WTC11 (cell line): ENCODE measurements around the gene INF2. TPM values are rescaled to one million over a fixed set of nuclear protein-coding genes. Genes with fewer than 3 reads are reported as not detected.

Experiments used
- ATAC-seq: fragments of 200-7000 bp; cut with Tn5 transposase; 2 replicates; pipeline ENCODE4 v1.10.0; 2021; ENCODE audit warnings: mild to moderate bottlenecking, moderate library complexity
- CTCF ChIA-PET: fragments of 300-600 bp; sonication (Branson Sonifier 250); formaldehyde crosslinking; loops from one replicate; lab custom pipeline; 2021; ENCODE audit warnings: antibody characterized with exemption; lab: Charles Lee
- POLR2A ChIA-PET: fragments of 350-600 bp; sonication (Branson Sonifier 250); formaldehyde crosslinking; loops from one replicate; lab custom pipeline; 2021; ENCODE audit warnings: antibody characterized with exemption; lab: Charles Lee
- DNase-seq: peaks from one replicate; pipeline ENCODE4 v3.0.0; 2021; ENCODE audit warnings: low spot score
- H3K27ac Mint-ChIP-seq: 2 replicates; pipeline ENCODE4 v1.8.0; 2021; ENCODE audit warnings: mixed read lengths
- H3K27me3 Mint-ChIP-seq: 2 replicates; pipeline ENCODE4 v1.8.0; 2021; ENCODE audit warnings: low read depth, mild to moderate bottlenecking, moderate library complexity, mixed read lengths
- H3K36me3 Mint-ChIP-seq: 2 replicates; pipeline ENCODE4 v1.8.0; 2021; ENCODE audit warnings: mixed read lengths
- H3K4me1 Mint-ChIP-seq: 2 replicates; pipeline ENCODE4 v1.8.0; 2022; ENCODE audit warnings: mixed read lengths
- H3K4me3 Mint-ChIP-seq: 2 replicates; pipeline ENCODE4 v1.8.0; 2021; ENCODE audit warnings: mild to moderate bottlenecking, moderate library complexity, mixed read lengths
- H3K9me3 Mint-ChIP-seq: 2 replicates; pipeline ENCODE4 v1.8.0; 2021; ENCODE audit warnings: mixed read lengths
- CBFB ChIP-seq: sonication (generic); formaldehyde crosslinking; IDR thresholded peaks from 2 replicates; pipeline ENCODE4 v1.8.1; 2022; ENCODE audit warnings: mild to moderate bottlenecking, low read depth, missing genetic modification reagents
- CREM ChIP-seq: sonication (generic); formaldehyde crosslinking; IDR thresholded peaks from 2 replicates; pipeline ENCODE4 v1.8.1; 2022; ENCODE audit warnings: mild to moderate bottlenecking, missing genetic modification reagents, moderate library complexity
- ESRRA ChIP-seq: sonication (generic); formaldehyde crosslinking; IDR thresholded peaks from 2 replicates; pipeline ENCODE4 v1.8.1; 2022; ENCODE audit warnings: mild to moderate bottlenecking, missing genetic modification reagents, borderline replicate concordance
- ETV6 ChIP-seq: sonication (generic); formaldehyde crosslinking; IDR thresholded peaks from 2 replicates; pipeline ENCODE4 v1.8.1; 2022; ENCODE audit warnings: mild to moderate bottlenecking, missing genetic modification reagents
- NR1H2 ChIP-seq: sonication (generic); formaldehyde crosslinking; IDR thresholded peaks from 2 replicates; pipeline ENCODE4 v1.9.0; 2021; ENCODE audit warnings: mild to moderate bottlenecking, moderate library complexity, missing genetic modification reagents
- RELA ChIP-seq: sonication (generic); formaldehyde crosslinking; IDR thresholded peaks from 2 replicates; pipeline ENCODE4 v1.8.1; 2022; ENCODE audit warnings: missing genetic modification reagents, mild to moderate bottlenecking, borderline replicate concordance
- SMAD4 ChIP-seq: sonication (generic); formaldehyde crosslinking; IDR thresholded peaks from 2 replicates; pipeline ENCODE4 v1.8.0; 2022; ENCODE audit warnings: mild to moderate bottlenecking, missing genetic modification reagents
- SP1 ChIP-seq: sonication (generic); formaldehyde crosslinking; conservative IDR thresholded peaks from 2 replicates; pipeline ENCODE4 v1.8.1; 2022; ENCODE audit warnings: missing genetic modification reagents
- ZNF423 ChIP-seq: fragments of 250-450 bp; sonication (Bioruptor Pico); IDR thresholded peaks from 2 replicates; pipeline ENCODE4 v2.1.2; 2022; ENCODE audit warnings: mild to moderate bottlenecking, moderate library complexity
- total RNA-seq: library from RNA; stranded (reverse); gene quantifications from 3 replicates; pipeline ENCODE4 v1.2.3, GENCODE V29; 2021
- TF ChIP-seq, protein P1 (sequence below): sonication (generic); formaldehyde crosslinking; IDR thresholded peaks from 2 replicates; pipeline ENCODE4 v1.8.1; 2022; ENCODE audit warnings: missing genetic modification reagents, borderline replicate concordance
- TF ChIP-seq, protein P2 (sequence below): sonication (generic); formaldehyde crosslinking; IDR thresholded peaks from 2 replicates; pipeline ENCODE4 v1.8.0; 2023; ENCODE audit warnings: missing genetic modification reagents, mild to moderate bottlenecking, borderline replicate concordance
- TF ChIP-seq, protein P3 (sequence below): sonication (generic); formaldehyde crosslinking; IDR thresholded peaks from 2 replicates; pipeline ENCODE4 v1.8.1; 2022; ENCODE audit warnings: low read depth, missing genetic modification reagents, borderline replicate concordance
- TF ChIP-seq, protein P4 (sequence below): fragments of 250-450 bp; sonication (Bioruptor Pico); IDR thresholded peaks from 2 replicates; pipeline ENCODE4 v2.1.2; 2022; ENCODE audit warnings: mild to moderate bottlenecking, moderate library complexity
- TF ChIP-seq, protein P5 (sequence below): sonication (generic); formaldehyde crosslinking; IDR thresholded peaks from 2 replicates; pipeline ENCODE4 v1.8.1; 2023; ENCODE audit warnings: mild to moderate bottlenecking, missing genetic modification reagents
- TF ChIP-seq, protein P6 (sequence below): sonication (generic); formaldehyde crosslinking; conservative IDR thresholded peaks from 2 replicates; pipeline ENCODE4 v1.8.1; 2023; ENCODE audit warnings: mild to moderate bottlenecking, low read depth, missing genetic modification reagents, moderate library complexity

Gene INF2
- total RNA-seq, 1 experiment from 2014 or later = 82.4 TPM

DNA sequence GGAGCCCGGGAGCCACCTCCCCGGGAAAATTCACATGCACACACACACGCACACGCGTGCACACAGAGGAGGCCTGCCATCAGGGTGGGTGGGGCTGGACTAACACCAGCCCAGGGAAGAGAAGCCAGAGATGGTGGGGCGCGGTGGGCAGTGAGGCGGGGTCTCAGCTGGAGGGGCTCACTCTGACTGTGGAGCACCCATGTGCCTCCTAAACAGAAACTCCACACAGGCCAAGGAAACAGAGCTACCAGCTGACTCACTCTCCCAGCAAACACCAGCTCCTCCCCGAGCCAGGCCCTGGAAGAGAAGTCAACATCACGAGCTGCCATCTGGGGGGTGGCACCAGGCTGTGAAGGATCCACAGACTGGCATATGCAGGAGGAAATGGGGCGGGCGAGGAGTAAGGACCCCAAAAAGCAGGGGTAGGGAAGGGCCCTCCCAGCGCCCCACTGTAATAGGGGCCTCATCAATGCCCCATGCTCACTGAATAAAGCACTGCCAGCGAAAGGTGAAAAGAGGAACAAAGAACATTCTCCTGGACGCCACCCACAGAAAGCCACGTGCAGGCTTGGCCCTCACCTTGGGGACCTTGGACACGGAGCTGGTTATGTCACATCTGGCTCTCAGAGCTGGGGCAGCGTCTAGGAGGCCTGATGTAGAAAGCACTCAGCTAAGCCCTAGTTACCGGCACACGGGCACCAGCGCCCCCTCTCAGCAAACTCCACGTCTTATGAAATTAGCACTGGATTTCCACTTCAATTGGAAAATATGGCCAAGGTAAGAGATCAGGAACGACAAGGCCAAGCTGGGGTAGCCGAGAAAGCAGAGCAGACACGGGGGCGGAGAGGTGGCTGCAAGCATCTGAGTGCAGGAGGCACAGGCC, 8.4 kb upstream of the INF2 start (continued):
- TF ChIP-seq, protein P1, sequence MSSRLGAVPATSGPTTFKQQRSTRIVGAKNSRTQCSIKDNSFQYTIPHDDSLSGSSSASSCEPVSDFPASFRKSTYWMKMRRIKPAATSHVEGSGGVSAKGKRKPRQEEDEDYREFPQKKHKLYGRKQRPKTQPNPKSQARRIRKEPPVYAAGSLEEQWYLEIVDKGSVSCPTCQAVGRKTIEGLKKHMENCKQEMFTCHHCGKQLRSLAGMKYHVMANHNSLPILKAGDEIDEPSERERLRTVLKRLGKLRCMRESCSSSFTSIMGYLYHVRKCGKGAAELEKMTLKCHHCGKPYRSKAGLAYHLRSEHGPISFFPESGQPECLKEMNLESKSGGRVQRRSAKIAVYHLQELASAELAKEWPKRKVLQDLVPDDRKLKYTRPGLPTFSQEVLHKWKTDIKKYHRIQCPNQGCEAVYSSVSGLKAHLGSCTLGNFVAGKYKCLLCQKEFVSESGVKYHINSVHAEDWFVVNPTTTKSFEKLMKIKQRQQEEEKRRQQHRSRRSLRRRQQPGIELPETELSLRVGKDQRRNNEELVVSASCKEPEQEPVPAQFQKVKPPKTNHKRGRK (CRISPR knock-in tag) = no peak
- TF ChIP-seq SMAD4 (no peak), CBFB (no peak), ETV6 (CRISPR knock-in tag) (no peak), ESRRA (no peak), CREM (no peak), NR1H2 (CRISPR knock-in tag) (no peak)
- TF ChIP-seq, protein P2, sequence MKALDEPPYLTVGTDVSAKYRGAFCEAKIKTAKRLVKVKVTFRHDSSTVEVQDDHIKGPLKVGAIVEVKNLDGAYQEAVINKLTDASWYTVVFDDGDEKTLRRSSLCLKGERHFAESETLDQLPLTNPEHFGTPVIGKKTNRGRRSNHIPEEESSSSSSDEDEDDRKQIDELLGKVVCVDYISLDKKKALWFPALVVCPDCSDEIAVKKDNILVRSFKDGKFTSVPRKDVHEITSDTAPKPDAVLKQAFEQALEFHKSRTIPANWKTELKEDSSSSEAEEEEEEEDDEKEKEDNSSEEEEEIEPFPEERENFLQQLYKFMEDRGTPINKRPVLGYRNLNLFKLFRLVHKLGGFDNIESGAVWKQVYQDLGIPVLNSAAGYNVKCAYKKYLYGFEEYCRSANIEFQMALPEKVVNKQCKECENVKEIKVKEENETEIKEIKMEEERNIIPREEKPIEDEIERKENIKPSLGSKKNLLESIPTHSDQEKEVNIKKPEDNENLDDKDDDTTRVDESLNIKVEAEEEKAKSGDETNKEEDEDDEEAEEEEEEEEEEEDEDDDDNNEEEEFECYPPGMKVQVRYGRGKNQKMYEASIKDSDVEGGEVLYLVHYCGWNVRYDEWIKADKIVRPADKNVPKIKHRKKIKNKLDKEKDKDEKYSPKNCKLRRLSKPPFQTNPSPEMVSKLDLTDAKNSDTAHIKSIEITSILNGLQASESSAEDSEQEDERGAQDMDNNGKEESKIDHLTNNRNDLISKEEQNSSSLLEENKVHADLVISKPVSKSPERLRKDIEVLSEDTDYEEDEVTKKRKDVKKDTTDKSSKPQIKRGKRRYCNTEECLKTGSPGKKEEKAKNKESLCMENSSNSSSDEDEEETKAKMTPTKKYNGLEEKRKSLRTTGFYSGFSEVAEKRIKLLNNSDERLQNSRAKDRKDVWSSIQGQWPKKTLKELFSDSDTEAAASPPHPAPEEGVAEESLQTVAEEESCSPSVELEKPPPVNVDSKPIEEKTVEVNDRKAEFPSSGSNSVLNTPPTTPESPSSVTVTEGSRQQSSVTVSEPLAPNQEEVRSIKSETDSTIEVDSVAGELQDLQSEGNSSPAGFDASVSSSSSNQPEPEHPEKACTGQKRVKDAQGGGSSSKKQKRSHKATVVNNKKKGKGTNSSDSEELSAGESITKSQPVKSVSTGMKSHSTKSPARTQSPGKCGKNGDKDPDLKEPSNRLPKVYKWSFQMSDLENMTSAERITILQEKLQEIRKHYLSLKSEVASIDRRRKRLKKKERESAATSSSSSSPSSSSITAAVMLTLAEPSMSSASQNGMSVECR = no peak
- TF ChIP-seq, protein P3, sequence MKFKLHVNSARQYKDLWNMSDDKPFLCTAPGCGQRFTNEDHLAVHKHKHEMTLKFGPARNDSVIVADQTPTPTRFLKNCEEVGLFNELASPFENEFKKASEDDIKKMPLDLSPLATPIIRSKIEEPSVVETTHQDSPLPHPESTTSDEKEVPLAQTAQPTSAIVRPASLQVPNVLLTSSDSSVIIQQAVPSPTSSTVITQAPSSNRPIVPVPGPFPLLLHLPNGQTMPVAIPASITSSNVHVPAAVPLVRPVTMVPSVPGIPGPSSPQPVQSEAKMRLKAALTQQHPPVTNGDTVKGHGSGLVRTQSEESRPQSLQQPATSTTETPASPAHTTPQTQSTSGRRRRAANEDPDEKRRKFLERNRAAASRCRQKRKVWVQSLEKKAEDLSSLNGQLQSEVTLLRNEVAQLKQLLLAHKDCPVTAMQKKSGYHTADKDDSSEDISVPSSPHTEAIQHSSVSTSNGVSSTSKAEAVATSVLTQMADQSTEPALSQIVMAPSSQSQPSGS (CRISPR knock-in tag) = no peak
- TF ChIP-seq, protein P4, sequence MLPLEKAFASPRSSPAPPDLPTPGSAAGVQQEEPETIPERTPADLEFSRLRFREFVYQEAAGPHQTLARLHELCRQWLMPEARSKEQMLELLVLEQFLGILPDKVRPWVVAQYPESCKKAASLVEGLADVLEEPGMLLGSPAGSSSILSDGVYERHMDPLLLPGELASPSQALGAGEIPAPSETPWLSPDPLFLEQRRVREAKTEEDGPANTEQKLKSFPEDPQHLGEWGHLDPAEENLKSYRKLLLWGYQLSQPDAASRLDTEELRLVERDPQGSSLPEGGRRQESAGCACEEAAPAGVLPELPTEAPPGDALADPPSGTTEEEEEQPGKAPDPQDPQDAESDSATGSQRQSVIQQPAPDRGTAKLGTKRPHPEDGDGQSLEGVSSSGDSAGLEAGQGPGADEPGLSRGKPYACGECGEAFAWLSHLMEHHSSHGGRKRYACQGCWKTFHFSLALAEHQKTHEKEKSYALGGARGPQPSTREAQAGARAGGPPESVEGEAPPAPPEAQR = no peak

DNA sequence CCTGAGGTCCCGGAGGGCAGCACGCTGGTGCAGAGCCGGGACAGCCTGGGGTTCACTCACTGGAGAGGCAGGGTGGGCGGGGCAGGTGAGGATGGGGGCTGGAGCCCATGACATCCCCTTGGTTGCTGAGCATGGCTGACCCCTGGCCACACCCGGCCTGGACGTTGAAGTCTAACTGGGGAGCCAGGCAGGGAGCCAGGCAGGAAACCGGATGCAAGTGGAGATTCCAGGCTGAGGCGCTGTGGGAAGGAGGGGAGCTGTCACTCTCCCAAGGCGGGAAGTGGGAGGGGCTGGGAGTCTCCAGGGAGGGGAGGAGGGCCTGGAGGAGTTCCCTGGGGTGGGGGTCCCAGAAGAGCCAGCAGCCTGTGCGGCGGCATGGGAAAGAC, 7.7 kb upstream of the INF2 start:
- CTCF ChIA-PET = interaction anchor here (0.6 to 4.0 kb wide), 16 partner anchors 13 to 339 kb away, joined by 3 to 35 read pairs (median 5); partner anchors contain the start of genes ADSS1 and SIVA1
- no peak for TF ChIP-seq RELA (CRISPR knock-in tag)
- TF ChIP-seq, protein P5, sequence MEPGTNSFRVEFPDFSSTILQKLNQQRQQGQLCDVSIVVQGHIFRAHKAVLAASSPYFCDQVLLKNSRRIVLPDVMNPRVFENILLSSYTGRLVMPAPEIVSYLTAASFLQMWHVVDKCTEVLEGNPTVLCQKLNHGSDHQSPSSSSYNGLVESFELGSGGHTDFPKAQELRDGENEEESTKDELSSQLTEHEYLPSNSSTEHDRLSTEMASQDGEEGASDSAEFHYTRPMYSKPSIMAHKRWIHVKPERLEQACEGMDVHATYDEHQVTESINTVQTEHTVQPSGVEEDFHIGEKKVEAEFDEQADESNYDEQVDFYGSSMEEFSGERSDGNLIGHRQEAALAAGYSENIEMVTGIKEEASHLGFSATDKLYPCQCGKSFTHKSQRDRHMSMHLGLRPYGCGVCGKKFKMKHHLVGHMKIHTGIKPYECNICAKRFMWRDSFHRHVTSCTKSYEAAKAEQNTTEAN (CRISPR knock-in tag) = 0 out of 2 replicates have a peak, but pooled peaks have one; percentile 9
- TF ChIP-seq, protein P6, sequence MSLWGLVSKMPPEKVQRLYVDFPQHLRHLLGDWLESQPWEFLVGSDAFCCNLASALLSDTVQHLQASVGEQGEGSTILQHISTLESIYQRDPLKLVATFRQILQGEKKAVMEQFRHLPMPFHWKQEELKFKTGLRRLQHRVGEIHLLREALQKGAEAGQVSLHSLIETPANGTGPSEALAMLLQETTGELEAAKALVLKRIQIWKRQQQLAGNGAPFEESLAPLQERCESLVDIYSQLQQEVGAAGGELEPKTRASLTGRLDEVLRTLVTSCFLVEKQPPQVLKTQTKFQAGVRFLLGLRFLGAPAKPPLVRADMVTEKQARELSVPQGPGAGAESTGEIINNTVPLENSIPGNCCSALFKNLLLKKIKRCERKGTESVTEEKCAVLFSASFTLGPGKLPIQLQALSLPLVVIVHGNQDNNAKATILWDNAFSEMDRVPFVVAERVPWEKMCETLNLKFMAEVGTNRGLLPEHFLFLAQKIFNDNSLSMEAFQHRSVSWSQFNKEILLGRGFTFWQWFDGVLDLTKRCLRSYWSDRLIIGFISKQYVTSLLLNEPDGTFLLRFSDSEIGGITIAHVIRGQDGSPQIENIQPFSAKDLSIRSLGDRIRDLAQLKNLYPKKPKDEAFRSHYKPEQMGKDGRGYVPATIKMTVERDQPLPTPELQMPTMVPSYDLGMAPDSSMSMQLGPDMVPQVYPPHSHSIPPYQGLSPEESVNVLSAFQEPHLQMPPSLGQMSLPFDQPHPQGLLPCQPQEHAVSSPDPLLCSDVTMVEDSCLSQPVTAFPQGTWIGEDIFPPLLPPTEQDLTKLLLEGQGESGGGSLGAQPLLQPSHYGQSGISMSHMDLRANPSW = no peak
- peak; percentile 52; the same call in 1 of the 2 replicates for TF ChIP-seq SP1 (CRISPR knock-in tag)
- TF ChIP-seq ZNF423 = peak; percentile 67; the same call in 1 of the 2 replicates
- TF ChIP-seq, all 79 proteins: peak for 3
- POLR2A ChIA-PET = interaction anchor here (0.6 to 1.0 kb wide), 3 partner anchors 9 to 416 kb away, joined by 3 to 4 read pairs (median 3); no protein-coding TSS in a partner anchor
- DNase-seq = peak; percentile 86
- ATAC-seq = peak; percentile 43
- Mint-ChIP-seq H3K27me3 (peaks cover 1% of the 10 kb centered on the region; the same call in 1 of the 2 replicates), H3K36me3 (peaks cover 3% of the 10 kb centered on the region; the same call in 1 of the 2 replicates), H3K27ac (peak overlapping the region; percentile 88), H3K9me3 (peaks cover 8% of the 10 kb centered on the region), H3K4me3 (peak overlapping the region; percentile 61), H3K4me1 (peaks cover 54% of the 10 kb centered on the region)
